ENCODE measurements around the gene CEP83.
A peak's percentile ranks its signal among the peaks of the same experiment; 100 is the strongest.
"Not testable (repeated sequence)": the region's sequence is repeated elsewhere in the genome, so short reads cannot be mapped to it uniquely, and the experiment has no call there.

CEP83 gene

GRCh38 chr12:94372461-94372860 lies 87.2 kb downstream of the CEP83 start:
- DNase-seq: no peak

- no peak for DNase-seq
These were observed 97.0 kb downstream of the CEP83 start for GRCh38 chr12:94362653-94363052.

GRCh38 chr12:94359761-94360160 lies 99.9 kb downstream of the CEP83 start:
- DNase-seq: no peak

- DNase-seq: no peak
These were observed 106.5 kb downstream of the CEP83 start for GRCh38 chr12:94353130-94353529.

GRCh38 chr12:94340573-94340972 lies 119.1 kb downstream of the CEP83 start:
- DNase-seq: no peak

- DNase-seq: no peak
These were observed 121.5 kb downstream of the CEP83 start for GRCh38 chr12:94338006-94338794.

- DNase-seq: no peak
These were observed 123.3 kb downstream of the CEP83 start for GRCh38 chr12:94336211-94336925.

- DNase-seq: no peak
These were observed 126.3 kb downstream of the CEP83 start for GRCh38 chr12:94333396-94333795.

GRCh38 chr12:94329366-94329765 lies 130.3 kb downstream of the CEP83 start:
- no peak for DNase-seq

- DNase-seq: no peak
These were observed 131.9 kb downstream of the CEP83 start for GRCh38 chr12:94327809-94328208.

- DNase-seq: peak in 1 of 2 experiments; percentile 15
These were observed 132.9 kb downstream of the CEP83 start for GRCh38 chr12:94326727-94327126.

GRCh38 chr12:94326234-94326633 lies 133.4 kb downstream of the CEP83 start:
- no peak for DNase-seq

GRCh38 chr12:94322346-94322745 lies 137.3 kb downstream of the CEP83 start:
- no peak for DNase-seq

- DNase-seq: no peak
These were observed 139.6 kb downstream of the CEP83 start for GRCh38 chr12:94320109-94320508.

- no peak for DNase-seq
These were observed 141.5 kb downstream of the CEP83 start for GRCh38 chr12:94318181-94318580.

GRCh38 chr12:94316600-94316999 lies 143.1 kb downstream of the CEP83 start:
- DNase-seq: not testable (repeated sequence)

GRCh38 chr12:94312378-94312777 lies 147.3 kb downstream of the CEP83 start:
- no peak for DNase-seq

GRCh38 chr12:94309373-94309772 lies 150.3 kb downstream of the CEP83 start:
- no peak for DNase-seq

GRCh38 chr12:94308612-94309011 lies 151.1 kb downstream of the CEP83 start:
- no peak for DNase-seq

- no peak for DNase-seq
These were observed 154.3 kb downstream of the CEP83 start for GRCh38 chr12:94305130-94305957.

- DNase-seq: no peak
These were observed 155.1 kb downstream of the CEP83 start for GRCh38 chr12:94304566-94305061.

- DNase-seq: no peak
These were observed 155.7 kb downstream of the CEP83 start for GRCh38 chr12:94304012-94304411.

GRCh38 chr12:94299846-94300245 lies 159.8 kb downstream of the CEP83 start:
- no peak for DNase-seq
